Vagina (tissue), 2 donors: ENCODE measurements around the gene ARHGEF38.
A peak's percentile ranks its signal among the peaks of the same experiment; 100 is the strongest.

ENCODE experiments used
- CTCF ChIP-seq, 3 experiments: fragments of 450-650 bp in 2 of 3; fragments of 200-600 bp in 1 of 3; sonication (generic) in 1 of 3; IDR thresholded peaks; one replicate each; pipeline ENCODE4 v1.5.1; 2017 to 2019; ENCODE audit warnings: antibody characterized with exemption in 3 of 3, mild to moderate bottlenecking in 2 of 3, moderate library complexity in 2 of 3
- POLR2A ChIP-seq, 2 donors: fragments of 450-650 bp; IDR thresholded peaks; one replicate each; pipeline ENCODE4 v1.6.1; 2017; ENCODE audit warnings: antibody characterized with exemption in 2 of 2, mild to moderate bottlenecking in 2 of 2, moderate library complexity in 2 of 2
- POLR2AphosphoS5 ChIP-seq, 2 donors: sonication (generic); formaldehyde crosslinking; IDR thresholded peaks; one replicate each; pipeline ENCODE4 v1.9.0; 2017; ENCODE audit warnings: antibody characterized with exemption in 2 of 2, mild to moderate bottlenecking in 2 of 2, low read depth in 1 of 2; ENCODE audit not compliant: insufficient read depth in 1 of 2

DNA sequence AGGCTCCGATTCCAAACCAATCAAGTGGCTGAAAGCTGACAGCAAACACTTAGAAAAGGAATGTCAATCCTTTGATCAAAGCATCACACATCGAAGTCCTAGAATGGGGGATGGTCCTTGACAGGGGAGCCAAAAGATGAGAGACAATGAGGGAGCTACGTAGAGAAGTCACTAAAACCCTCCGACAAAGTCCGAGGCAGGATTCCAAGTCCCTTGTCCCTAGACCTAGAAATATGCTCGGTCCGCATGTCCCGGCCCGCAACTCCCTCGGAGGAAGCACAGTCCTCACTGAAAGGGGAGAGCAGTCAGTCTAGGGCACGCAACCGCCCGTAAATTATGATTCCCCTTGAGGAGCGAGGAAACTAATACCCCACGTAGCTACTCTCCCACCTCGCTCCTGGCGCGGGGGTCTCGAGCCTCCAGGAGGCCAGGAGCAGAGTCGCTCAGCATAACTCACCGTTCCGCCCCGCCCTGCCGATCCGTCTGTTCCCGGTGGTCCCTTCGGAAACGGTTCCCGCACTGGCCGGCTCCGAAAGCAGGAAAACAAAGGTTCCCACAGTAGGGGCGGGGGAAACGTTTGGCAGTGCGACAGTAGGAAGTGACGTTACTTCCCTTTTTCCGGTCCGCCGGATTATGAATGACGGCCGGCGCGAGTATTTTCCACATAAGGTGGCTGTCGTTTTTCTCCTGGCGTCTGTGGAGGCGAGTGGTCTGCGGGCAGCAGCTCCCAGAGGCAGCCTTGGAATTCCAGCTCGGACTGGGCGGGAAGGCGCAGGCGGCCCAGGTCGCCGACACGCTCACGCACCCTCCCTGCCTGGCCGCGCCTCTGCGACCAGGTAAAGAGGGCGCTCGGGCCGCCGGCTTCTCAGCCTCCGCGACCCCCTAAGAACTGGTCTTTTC, 156.0 kb downstream of the ARHGEF38 start, which contains the start of the genes GSTCD and INTS12:
- TF ChIP-seq POLR2A (IDR thresholded peaks at IDR 0.05), result peak in 1 of 2 donors; percentile 21
- peak in 1 of 3 experiments; percentile 21 for TF ChIP-seq CTCF (IDR thresholded peaks at IDR 0.05)
- peak; percentile 81 to 84 for TF ChIP-seq POLR2AphosphoS5 (IDR thresholded peaks at IDR 0.05; ENCODE audit: insufficient read depth in 1 of 2, low read depth in 1 of 2)
